GM12874 (cell line): ENCODE measurements around the gene HCN3.

Experiments used
- CTCF ChIP-seq: IDR thresholded peaks from 2 replicates; pipeline ENCODE4 v1.5.1; 2011; ENCODE audit warnings: low read depth, mild to moderate bottlenecking, control low read depth, low read length, moderate library complexity; ENCODE audit not compliant: insufficient read depth

Gene HCN3

GRCh38 chr1:155334962-155335361 is 57.7 kb downstream of the HCN3 start:
- no peak for TF ChIP-seq CTCF
